SKM-1 treated with dmso at 0.1 percent for 144 hours (cell line): ENCODE measurements around the gene PZP.

ENCODE experiments used
- DNase-seq: peaks from one replicate; lab custom pipeline; 2025; ENCODE audit not compliant: unreplicated experiment; lab: John Stamatoyannopoulos, UW

The PZP gene

GRCh38 chr12:9106610-9107541 is 101.3 kb downstream of the PZP start:
- DNase-seq: no peak

- no peak for DNase-seq
Observed at GRCh38 chr12:9106067-9106466, 102.1 kb downstream of the PZP start.

- DNase-seq: no peak
Observed at GRCh38 chr12:9104767-9105423, 103.3 kb downstream of the PZP start.

- DNase-seq: no peak
Observed at GRCh38 chr12:9104087-9104486, 104.1 kb downstream of the PZP start.

GRCh38 chr12:9103050-9103849 is 104.9 kb downstream of the PZP start:
- no peak for DNase-seq

GRCh38 chr12:9101018-9101687 is 107.0 kb downstream of the PZP start:
- DNase-seq: no peak

- DNase-seq: no peak
Observed at GRCh38 chr12:9099552-9100190, 108.5 kb downstream of the PZP start.
